ENCODE data around the gene TARM1.

- TF ChIP-seq GATA3 (IDR thresholded peaks at IDR 0.05; ENCODE audit: low read depth, low read length), result no peak
- no peak for TF ChIP-seq GATA2 (IDR thresholded peaks at IDR 0.05; ENCODE audit: low read depth, low read length)
These were observed 18.5 kb downstream of the TARM1 start for GRCh38 chr19:54062643-54063042.

Data from SH-SY5Y (cell line).